PC-9 (cell line): Measurements from ENCODE around the gene ZNF462. TPM values are rescaled to one million over a fixed set of nuclear protein-coding genes. Genes with fewer than 3 reads are reported as not detected.

Experiments
- BruUV-seq: library from RNA; stranded (reverse); fragments of 400-500 nt; replicated peaks from 2 replicates; lab custom pipeline; 2021; lab: Mats Ljungman, UMichigan
- CTCF ChIA-PET: fragments of 300-600 bp; sonication (Branson Sonifier 250); formaldehyde crosslinking; loops from one replicate; lab custom pipeline; 2022; ENCODE audit warnings: antibody characterized with exemption; lab: Charles Lee
- POLR2A ChIA-PET: fragments of 300-600 bp; sonication (Branson Sonifier 250); formaldehyde crosslinking; loops from one replicate; lab custom pipeline; 2022; ENCODE audit warnings: antibody characterized with exemption; ENCODE audit not compliant: unreplicated experiment; lab: Charles Lee
- DNase-seq, 2 experiments: peaks; one replicate each; pipeline versions ENCODE4 v3.0.0 to v3.0.0-alpha.2; 2015 to 2022; ENCODE audit warnings: mixed read lengths in 1 of 2
- H2AFZ ChIP-seq: fragments of 200-600 bp; sonication (generic); 2 replicates; pipeline ENCODE4 v1.8.1; 2017; ENCODE audit warnings: antibody characterized with exemption
- H3F3A ChIP-seq: fragments of 200-600 bp; sonication (generic); 2 replicates; pipeline ENCODE4 v1.8.1; 2017; ENCODE audit warnings: antibody characterized with exemption, mild to moderate bottlenecking, low read depth; ENCODE audit not compliant: insufficient read depth
- H3K27ac ChIP-seq: fragments of 200-600 bp; sonication (generic); 2 replicates; pipeline ENCODE4 v1.6.1; 2016; ENCODE audit warnings: mixed run types
- H3K27me3 ChIP-seq: fragments of 200-600 bp; sonication (generic); 2 replicates; pipeline ENCODE4 v1.6.1; 2016; ENCODE audit warnings: low read depth, mixed run types; ENCODE audit not compliant: insufficient read depth
- H3K36me3 ChIP-seq: fragments of 200-600 bp; sonication (generic); 2 replicates; pipeline ENCODE4 v1.6.1; 2016; ENCODE audit warnings: low read depth, mixed run types
- H3K4me1 ChIP-seq: fragments of 200-600 bp; sonication (generic); replicated peaks from 2 replicates; pipeline ENCODE4 v1.6.1; 2016; ENCODE audit warnings: mixed run types; ENCODE audit not compliant: insufficient read depth
- H3K4me2 ChIP-seq: fragments of 200-600 bp; sonication (generic); 2 replicates; pipeline ENCODE4 v1.6.1; 2017; ENCODE audit warnings: mixed run types
- H3K4me3 ChIP-seq: fragments of 200-600 bp; sonication (generic); 2 replicates; pipeline ENCODE4 v1.6.1; 2016; ENCODE audit warnings: mixed run types
- H3K79me2 ChIP-seq: fragments of 200-600 bp; sonication (generic); 2 replicates; pipeline ENCODE4 v1.6.1; 2017; ENCODE audit warnings: low read depth, mixed run types
- H3K9me2 ChIP-seq: fragments of 200-600 bp; sonication (generic); 2 replicates; pipeline ENCODE4 v1.8.1; 2017; ENCODE audit warnings: mild to moderate bottlenecking; ENCODE audit not compliant: insufficient read depth
- H3K9me3 ChIP-seq: fragments of 200-600 bp; sonication (generic); 2 replicates; pipeline ENCODE4 v1.8.1; 2016; ENCODE audit warnings: low read depth; ENCODE audit not compliant: insufficient read depth
- H4K20me1 ChIP-seq: fragments of 200-600 bp; sonication (generic); 2 replicates; pipeline ENCODE4 v1.8.1; 2017; ENCODE audit not compliant: insufficient read depth
- CTCF ChIP-seq: fragments of 200-600 bp; sonication (generic); conservative IDR thresholded peaks from 2 replicates; pipeline ENCODE4 v1.6.1; 2017; ENCODE audit warnings: mixed run types, antibody characterized with exemption, mild to moderate bottlenecking, moderate library complexity
- EZH2 ChIP-seq: fragments of 200-600 bp; sonication (generic); IDR thresholded peaks from 2 replicates; pipeline ENCODE4 v1.8.0; 2017; ENCODE audit warnings: antibody characterized with exemption, low read depth
- intact Hi-C: fragments of 100-400 bp; cut with micrococcal nuclease; formaldehyde crosslinking; loops from one replicate; pipeline ENCODE4 v1.10.0; 2022; ENCODE audit not compliant: unreplicated experiment
- total RNA-seq: library from RNA; stranded (reverse); gene quantifications from 2 replicates; pipeline ENCODE4 v1.2.3, GENCODE V29; 2021

ZNF462 gene
- total RNA-seq, 1 experiment from 2014 or later, result 4.8 TPM

DNA sequence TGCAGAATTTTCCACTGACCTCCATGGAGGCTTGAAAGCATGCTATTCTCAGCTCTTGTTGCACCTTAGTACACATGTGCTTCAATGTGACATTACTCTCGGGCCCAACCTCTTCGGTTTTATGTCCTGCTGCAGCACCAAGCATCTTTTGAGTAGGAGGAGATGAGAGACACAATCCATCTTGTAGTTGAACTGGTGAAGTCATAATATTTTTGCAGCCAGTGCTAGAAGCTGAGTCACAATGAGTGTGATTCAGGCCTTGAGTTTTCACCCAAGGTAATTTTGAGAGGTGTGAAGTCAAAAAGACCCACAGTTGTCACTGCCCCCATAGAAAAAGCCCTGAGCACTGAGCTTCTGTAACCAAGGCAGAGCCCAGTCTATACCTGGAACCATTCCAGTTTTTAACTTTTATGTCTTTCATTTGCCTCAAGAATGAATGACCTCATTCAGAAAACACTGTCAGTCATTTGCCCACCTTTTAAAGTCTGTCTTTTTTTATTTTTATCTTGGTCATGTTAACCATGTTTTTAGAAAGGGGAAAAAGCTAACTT lies 117.7 kb downstream of the ZNF462 start:
- Histone ChIP-seq H3K4me1 (no peaks in the 10 kb centered on the region), H3K9me2 (no peaks in the 10 kb centered on the region), H3K27me3 (no peaks in the 10 kb centered on the region), H3K4me2 (no peak overlapping the region), H3K4me3 (no peak overlapping the region), H3K9me3 (no peaks in the 10 kb centered on the region), H3F3A (no peaks in the 10 kb centered on the region), H3K36me3 (no peaks in the 10 kb centered on the region), H3K79me2 (no peaks in the 10 kb centered on the region), H2AFZ (no peak overlapping the region), H4K20me1 (no peaks in the 10 kb centered on the region), H3K27ac (no peak overlapping the region)
- BruUV-seq, result no TSS peak
- no peak for TF ChIP-seq EZH2
- TF ChIP-seq CTCF, result no peak
- POLR2A ChIA-PET, result no interaction called here
- no peak for DNase-seq
- intact Hi-C loops, result no loop called here
- CTCF ChIA-PET, result no interaction called here

DNA sequence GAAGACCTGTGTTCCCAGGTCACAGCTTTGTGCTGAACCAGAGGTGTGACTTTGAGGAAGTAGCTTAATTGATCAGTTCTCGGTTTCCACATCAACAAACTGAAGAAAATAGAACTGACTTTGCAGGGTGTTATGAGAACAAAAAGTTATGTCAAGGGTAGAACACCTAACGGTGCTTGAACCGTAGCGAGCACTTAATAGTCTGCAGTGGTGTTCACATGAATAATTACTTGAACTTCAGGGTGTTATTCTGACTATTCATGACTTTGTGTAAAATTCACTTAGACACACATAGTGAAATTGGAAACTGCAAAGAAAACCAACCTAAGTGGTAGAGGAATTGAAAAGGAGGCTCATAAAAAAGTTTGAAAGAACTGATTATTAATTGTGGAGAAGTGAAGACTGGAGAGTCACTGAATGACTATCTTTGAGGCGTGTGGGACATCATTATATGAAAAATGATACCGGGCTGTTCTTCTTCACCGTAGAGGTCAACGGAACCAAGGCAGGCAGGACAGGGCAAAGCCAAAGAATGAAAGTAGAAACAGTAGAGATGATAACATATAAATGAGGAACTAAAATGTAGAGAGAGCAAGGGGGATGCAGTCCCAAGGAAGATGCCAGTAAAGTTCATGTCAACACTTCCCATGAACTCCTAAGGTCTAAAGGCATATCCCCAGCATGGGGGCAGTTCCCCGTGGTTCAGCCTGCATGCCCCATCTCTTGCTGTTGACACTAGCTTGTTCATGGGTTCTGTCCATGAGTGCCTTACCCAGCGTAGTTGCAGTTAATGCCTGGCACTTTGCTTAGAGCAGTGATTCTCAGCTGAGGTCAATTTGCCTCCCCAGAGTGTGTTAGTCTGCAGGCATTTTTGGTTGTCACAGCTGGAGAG lies 118.7 kb downstream of the ZNF462 start:
- Histone ChIP-seq H3K27ac (no peak overlapping the region), H3K36me3 (no peaks in the 10 kb centered on the region), H3F3A (no peaks in the 10 kb centered on the region), H3K4me1 (no peaks in the 10 kb centered on the region), H4K20me1 (no peaks in the 10 kb centered on the region), H3K4me3 (no peak overlapping the region), H3K9me2 (no peaks in the 10 kb centered on the region), H3K79me2 (no peaks in the 10 kb centered on the region), H2AFZ (no peak overlapping the region), H3K4me2 (no peak overlapping the region), H3K9me3 (no peaks in the 10 kb centered on the region), H3K27me3 (no peaks in the 10 kb centered on the region)
- TF ChIP-seq EZH2, result no peak
- TF ChIP-seq CTCF, result no peak
- no peak for DNase-seq
- ChIA-PET CTCF (no interaction called here), POLR2A (no interaction called here)
- intact Hi-C loops, result no loop called here
- BruUV-seq, result no TSS peak

- Histone ChIP-seq H3K4me3 (no peak overlapping the region), H3K9me3 (no peaks in the 10 kb centered on the region), H3K27ac (no peak overlapping the region), H3K4me1 (no peaks in the 10 kb centered on the region), H3K79me2 (no peaks in the 10 kb centered on the region), H2AFZ (no peak overlapping the region), H4K20me1 (no peaks in the 10 kb centered on the region), H3F3A (no peaks in the 10 kb centered on the region), H3K9me2 (no peaks in the 10 kb centered on the region), H3K36me3 (no peaks in the 10 kb centered on the region), H3K4me2 (no peak overlapping the region), H3K27me3 (no peaks in the 10 kb centered on the region)
- TF ChIP-seq CTCF (no peak), EZH2 (no peak)
- BruUV-seq, result no TSS peak
- ChIA-PET CTCF (no interaction called here), POLR2A (no interaction called here)
- DNase-seq, result no peak
- intact Hi-C loops, result no loop called here
Measured at GRCh38 chr9:106982636-106983035, 119.7 kb downstream of the ZNF462 start.
